Measurements from ENCODE around the gene AMACR. TPM values are rescaled to one million over a fixed set of nuclear protein-coding genes. Genes with fewer than 3 reads are reported as not detected.

AMACR gene
- total and polyA plus RNA-seq, 2 donors (not counting 3 experiments of a cell fraction or from before 2014, with no cell fraction given): 6.7 to 8.7 TPM

DNA sequence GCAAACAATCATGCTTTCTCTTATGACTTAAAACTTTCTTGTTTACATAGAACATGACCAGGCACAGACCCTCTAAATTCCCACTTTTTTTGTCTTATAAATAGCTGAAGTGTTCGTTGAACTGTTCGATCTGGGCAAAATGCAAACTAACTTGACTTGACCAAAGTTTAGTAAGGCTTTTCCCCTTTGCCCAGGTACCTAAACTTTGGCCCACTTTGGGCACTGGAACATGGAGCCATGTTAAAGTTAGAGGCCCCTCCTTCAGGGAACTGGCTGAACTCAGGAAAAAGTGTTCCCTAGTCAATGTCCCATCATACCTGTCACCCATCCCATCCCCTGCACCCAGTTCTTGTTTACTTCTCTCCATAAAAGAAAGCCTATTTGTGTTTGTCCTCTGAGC lies 9.4 kb upstream of the AMACR start:
- H3K9me1 ChIP-seq (replicated peaks; ENCODE audit: control insufficient read depth, extremely low read depth, insufficient read depth, low read length): no peaks in the 10 kb centered on the region
- H2AFZ ChIP-seq (ENCODE audit: low read depth, low read length): no peak overlapping the region
- FAIRE-seq: no peak
- H3K4me2 ChIP-seq (ENCODE audit: insufficient read depth, low read length): no peak overlapping the region
- dilution Hi-C loops (cut with MboI; ENCODE audit: extremely low pct_ligation_motif_present, low sequenced_read_pairs): no loop called here
- BruUV-seq (replicated peaks): no TSS peak
- no peak overlapping the region for H3K27ac ChIP-seq (ENCODE audit: insufficient read depth, low read depth, low read length)
- no peaks in the 10 kb centered on the region for H4K20me1 ChIP-seq (replicated peaks; ENCODE audit: control insufficient read depth, extremely low read depth, insufficient read depth, low read length)
- CTCF ChIA-PET: interaction anchor here (1.3 kb wide), 1 partner anchor 11 kb away, joined by 3 read pairs; no protein-coding TSS in a partner anchor
- POLR2A ChIA-PET: no interaction called here
- peaks cover 3 to 10% of the 10 kb centered on the region in 2 experiments for H3K27me3 ChIP-seq (ENCODE audit: control insufficient read depth in 2 of 2, insufficient read depth in 2 of 2, low read length in 2 of 2)
- no peaks in the 10 kb centered on the region for H3K36me3 ChIP-seq (ENCODE audit: control insufficient read depth in 2 of 2, extremely low read depth in 1 of 2, insufficient read depth in 2 of 2, low read length in 2 of 2)
- no peaks in the 10 kb centered on the region for H3K79me2 ChIP-seq (ENCODE audit: control insufficient read depth, insufficient read depth, low read length)
- TF ChIP-seq FOS (IDR thresholded peaks at IDR 0.05; ENCODE audit: borderline replicate concordance, insufficient read depth, low read length) (no peak), EZH2 (IDR thresholded peaks at IDR 0.05; ENCODE audit: borderline replicate concordance, low read depth, low read length, severe bottlenecking) (no peak), POLR2AphosphoS5 (IDR thresholded peaks at IDR 0.05; ENCODE audit: insufficient read depth, low read depth, low read length) (no peak), GATA2 (IDR thresholded peaks at IDR 0.05; ENCODE audit: insufficient read depth, insufficient read length, low read depth, low read length) (no peak), JUN (IDR thresholded peaks at IDR 0.05; ENCODE audit: borderline replicate concordance, insufficient read depth, insufficient read length, low read depth) (no peak), MYC (IDR thresholded peaks at IDR 0.05; ENCODE audit: low read depth, low read length) (no peak), POLR2A (IDR thresholded peaks at IDR 0.05; ENCODE audit: low read depth, low read length) (no peak)
- TF ChIP-seq, protein P1, sequence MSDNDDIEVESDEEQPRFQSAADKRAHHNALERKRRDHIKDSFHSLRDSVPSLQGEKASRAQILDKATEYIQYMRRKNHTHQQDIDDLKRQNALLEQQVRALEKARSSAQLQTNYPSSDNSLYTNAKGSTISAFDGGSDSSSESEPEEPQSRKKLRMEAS (IDR thresholded peaks at IDR 0.05; ENCODE audit: insufficient read depth, insufficient read length): no peak
- TF ChIP-seq, protein P2, sequence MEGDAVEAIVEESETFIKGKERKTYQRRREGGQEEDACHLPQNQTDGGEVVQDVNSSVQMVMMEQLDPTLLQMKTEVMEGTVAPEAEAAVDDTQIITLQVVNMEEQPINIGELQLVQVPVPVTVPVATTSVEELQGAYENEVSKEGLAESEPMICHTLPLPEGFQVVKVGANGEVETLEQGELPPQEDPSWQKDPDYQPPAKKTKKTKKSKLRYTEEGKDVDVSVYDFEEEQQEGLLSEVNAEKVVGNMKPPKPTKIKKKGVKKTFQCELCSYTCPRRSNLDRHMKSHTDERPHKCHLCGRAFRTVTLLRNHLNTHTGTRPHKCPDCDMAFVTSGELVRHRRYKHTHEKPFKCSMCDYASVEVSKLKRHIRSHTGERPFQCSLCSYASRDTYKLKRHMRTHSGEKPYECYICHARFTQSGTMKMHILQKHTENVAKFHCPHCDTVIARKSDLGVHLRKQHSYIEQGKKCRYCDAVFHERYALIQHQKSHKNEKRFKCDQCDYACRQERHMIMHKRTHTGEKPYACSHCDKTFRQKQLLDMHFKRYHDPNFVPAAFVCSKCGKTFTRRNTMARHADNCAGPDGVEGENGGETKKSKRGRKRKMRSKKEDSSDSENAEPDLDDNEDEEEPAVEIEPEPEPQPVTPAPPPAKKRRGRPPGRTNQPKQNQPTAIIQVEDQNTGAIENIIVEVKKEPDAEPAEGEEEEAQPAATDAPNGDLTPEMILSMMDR (IDR thresholded peaks at IDR 0.05; ENCODE audit: extremely low read depth in 1 of 2, insufficient read depth in 1 of 2, low read depth in 1 of 2, low read length in 2 of 2): no peak
- H3K4me3 ChIP-seq (replicated peaks in 1 of 3; ENCODE audit: insufficient read depth in 1 of 3, low read depth in 1 of 3, low read length in 3 of 3): no peak overlapping the region
- H3K9me3 ChIP-seq (replicated peaks; ENCODE audit: control insufficient read depth, insufficient read depth, low read length): no peaks in the 10 kb centered on the region
- no peak for DNase-seq (ENCODE audit: low read depth, low spot score)
- H3K9ac ChIP-seq (replicated peaks; ENCODE audit: extremely low read depth, insufficient read depth, low read length): no peak overlapping the region
- intact Hi-C loops (cut with micrococcal nuclease): no loop called here
- H3K4me1 ChIP-seq (ENCODE audit: control insufficient read depth, extremely low read depth, insufficient read depth, low read length): no peaks in the 10 kb centered on the region
